ENCODE data around the gene KCNQ5. TPM values are rescaled to one million over a fixed set of nuclear protein-coding genes. Genes with fewer than 3 reads are reported as not detected.

Gene KCNQ5
- total RNA-seq, 1 donor from 2014 or later = not detected

GRCh38 chr6:72963946-72964345, 342.1 kb downstream of the KCNQ5 start:
- H3F3A ChIP-seq (ENCODE audit: low read depth) = no peaks in the 10 kb centered on the region
- H3K4me1 Mint-ChIP-seq = no peaks in the 10 kb centered on the region
- TF ChIP-seq CTCF (IDR thresholded peaks at IDR 0.05) (no peak), EZH2phosphoT487 (IDR thresholded peaks at IDR 0.05) (no peak), EZH2 (IDR thresholded peaks at IDR 0.05) (no peak)

GRCh38 chr6:72966628-72967280, 344.9 kb downstream of the KCNQ5 start:
- Histone ChIP-seq H3K4me3 (no peak overlapping the region), H3K79me2 (ENCODE audit: low read depth) (no peaks in the 10 kb centered on the region), H2AFZ (replicated peaks) (no peak overlapping the region), H3K9me3 (ENCODE audit: low read depth) (no peaks in the 10 kb centered on the region), H3K4me1 (no peaks in the 10 kb centered on the region), H3F3A (ENCODE audit: low read depth) (no peaks in the 10 kb centered on the region), H3K9ac (no peak overlapping the region), H3K36me3 (no peaks in the 10 kb centered on the region), H3K4me2 (no peak overlapping the region), H3K27me3 (no peaks in the 10 kb centered on the region), H3K27ac (no peak overlapping the region), H4K20me1 (ENCODE audit: low read depth) (no peaks in the 10 kb centered on the region)
- H3K27ac Mint-ChIP-seq = no peak overlapping the region
- H3K4me3 Mint-ChIP-seq = no peak overlapping the region
- no peak for TF ChIP-seq EZH2phosphoT487 (IDR thresholded peaks at IDR 0.05)
- TF ChIP-seq CTCF (IDR thresholded peaks at IDR 0.05) = no peak
- TF ChIP-seq EZH2 (IDR thresholded peaks at IDR 0.05) = no peak
- H3K9me3 Mint-ChIP-seq = no peaks in the 10 kb centered on the region
- H3K36me3 Mint-ChIP-seq = no peaks in the 10 kb centered on the region
- H3K27me3 Mint-ChIP-seq (ENCODE audit: insufficient read depth, low read depth) = no peaks in the 10 kb centered on the region
- DNase-seq (ENCODE audit: low spot score) = no peak
- H3K4me1 Mint-ChIP-seq = no peaks in the 10 kb centered on the region

More at GRCh38 chr6:72963946-72964345, 342.1 kb downstream of the KCNQ5 start:
- H3K4me3 ChIP-seq = no peak overlapping the region
- no peaks in the 10 kb centered on the region for H3K36me3 ChIP-seq
- Mint-ChIP-seq H3K4me3 (no peak overlapping the region), H3K36me3 (no peaks in the 10 kb centered on the region), H3K27ac (no peak overlapping the region), H3K9me3 (no peaks in the 10 kb centered on the region), H3K27me3 (ENCODE audit: insufficient read depth, low read depth) (no peaks in the 10 kb centered on the region)
- H2AFZ ChIP-seq (replicated peaks) = no peak overlapping the region
- H3K4me1 ChIP-seq = no peaks in the 10 kb centered on the region
- no peaks in the 10 kb centered on the region for H4K20me1 ChIP-seq (ENCODE audit: low read depth)
- no peaks in the 10 kb centered on the region for H3K79me2 ChIP-seq (ENCODE audit: low read depth)
- no peak overlapping the region for H3K4me2 ChIP-seq
- H3K9me3 ChIP-seq (ENCODE audit: low read depth) = no peaks in the 10 kb centered on the region
- H3K9ac ChIP-seq = no peak overlapping the region
- H3K27ac ChIP-seq = no peak overlapping the region
- H3K27me3 ChIP-seq = no peaks in the 10 kb centered on the region
- no peak for DNase-seq (ENCODE audit: low spot score)

- DNase-seq (ENCODE audit: low spot score) = no peak
- no peaks in the 10 kb centered on the region for H3K27me3 ChIP-seq
- TF ChIP-seq EZH2 (IDR thresholded peaks at IDR 0.05) (no peak), CTCF (IDR thresholded peaks at IDR 0.05) (no peak), EZH2phosphoT487 (IDR thresholded peaks at IDR 0.05) (no peak)
- H3K27ac Mint-ChIP-seq = no peak overlapping the region
- no peaks in the 10 kb centered on the region for H3K36me3 Mint-ChIP-seq
- H3K9me3 ChIP-seq (ENCODE audit: low read depth) = no peaks in the 10 kb centered on the region
- H3K4me2 ChIP-seq = no peak overlapping the region
- no peaks in the 10 kb centered on the region for H3K9me3 Mint-ChIP-seq
- H3K4me1 ChIP-seq = no peaks in the 10 kb centered on the region
- H4K20me1 ChIP-seq (ENCODE audit: low read depth) = no peaks in the 10 kb centered on the region
- H3K27me3 Mint-ChIP-seq (ENCODE audit: insufficient read depth, low read depth) = no peaks in the 10 kb centered on the region
- H2AFZ ChIP-seq (replicated peaks) = no peak overlapping the region
- no peaks in the 10 kb centered on the region for H3K36me3 ChIP-seq
- no peaks in the 10 kb centered on the region for H3F3A ChIP-seq (ENCODE audit: low read depth)
- H3K9ac ChIP-seq = no peak overlapping the region
- no peaks in the 10 kb centered on the region for H3K4me1 Mint-ChIP-seq
- no peaks in the 10 kb centered on the region for H3K79me2 ChIP-seq (ENCODE audit: low read depth)
- no peak overlapping the region for H3K27ac ChIP-seq
- no peak overlapping the region for H3K4me3 Mint-ChIP-seq
- H3K4me3 ChIP-seq = no peak overlapping the region
Measured at GRCh38 chr6:72967329-72967728, 345.5 kb downstream of the KCNQ5 start.
